GM19452 (cell line): Measurements from ENCODE around the gene HMGN3.

Source experiments
- ATAC-seq: cut with Tn5 transposase; IDR thresholded peaks from one replicate; pipeline ENCODE4 v1.9.1; 2021; ENCODE audit not compliant: unreplicated experiment

HMGN3 gene

GRCh38 chr6:79233611-79234149 lies 802 bp downstream of the HMGN3 start:
- peak; percentile 63 for ATAC-seq

GRCh38 chr6:79232696-79233462 lies 1.6 kb downstream of the HMGN3 start:
- ATAC-seq: no peak

- ATAC-seq: no peak
Measured at GRCh38 chr6:79231666-79232065, 2.8 kb downstream of the HMGN3 start.

GRCh38 chr6:79231101-79231500 lies 3.4 kb downstream of the HMGN3 start:
- ATAC-seq: no peak

GRCh38 chr6:79230149-79230548 lies 4.3 kb downstream of the HMGN3 start:
- ATAC-seq: no peak

GRCh38 chr6:79227445-79227844 lies 7.0 kb downstream of the HMGN3 start:
- ATAC-seq: no peak

GRCh38 chr6:79226660-79227059 lies 7.8 kb downstream of the HMGN3 start:
- no peak for ATAC-seq

- ATAC-seq: no peak
Measured at GRCh38 chr6:79225717-79226599, 8.5 kb downstream of the HMGN3 start.

- ATAC-seq: no peak
Measured at GRCh38 chr6:79223611-79224404, 10.7 kb downstream of the HMGN3 start.

- no peak for ATAC-seq
Measured at GRCh38 chr6:79215213-79215824, 19.2 kb downstream of the HMGN3 start.

- no peak for ATAC-seq
Measured at GRCh38 chr6:79212859-79213258, 21.6 kb downstream of the HMGN3 start.

GRCh38 chr6:79208816-79209215 lies 25.7 kb downstream of the HMGN3 start:
- no peak for ATAC-seq

GRCh38 chr6:79203753-79204253 lies 30.7 kb downstream of the HMGN3 start:
- no peak for ATAC-seq

- no peak for ATAC-seq
Measured at GRCh38 chr6:79202556-79202955, 31.9 kb downstream of the HMGN3 start.

GRCh38 chr6:79201983-79202382 lies 32.5 kb downstream of the HMGN3 start:
- ATAC-seq: no peak

GRCh38 chr6:79201143-79201542 lies 33.3 kb downstream of the HMGN3 start:
- ATAC-seq: no peak

- no peak for ATAC-seq
Measured at GRCh38 chr6:79196912-79197311, 37.6 kb downstream of the HMGN3 start.

GRCh38 chr6:79193971-79194370 lies 40.5 kb downstream of the HMGN3 start:
- ATAC-seq: no peak

GRCh38 chr6:79189760-79190350 lies 44.6 kb downstream of the HMGN3 start:
- ATAC-seq: no peak

- ATAC-seq: no peak
Measured at GRCh38 chr6:79188885-79189480, 45.5 kb downstream of the HMGN3 start.
